ENCODE data around the gene AGO4.
"Not testable (repeated sequence)": the region's sequence is repeated elsewhere in the genome, so short reads cannot be mapped to it uniquely, and the experiment has no call there.

The AGO4 gene

GRCh38 chr1:35863881-35864625, 56.2 kb downstream of the AGO4 start:
- in situ Hi-C loops (cut with HindIII; ENCODE audit: low sequenced_read_pairs): no loop called here

- in situ Hi-C loops (cut with HindIII; ENCODE audit: low sequenced_read_pairs): no loop called here
Measured at GRCh38 chr1:35864813-35865212, 57.0 kb downstream of the AGO4 start.

- in situ Hi-C loops (cut with HindIII; ENCODE audit: low sequenced_read_pairs): no loop called here
Measured at GRCh38 chr1:35866991-35867390, 59.2 kb downstream of the AGO4 start.

GRCh38 chr1:35869245-35869950, 61.6 kb downstream of the AGO4 start:
- in situ Hi-C loops (cut with HindIII; ENCODE audit: low sequenced_read_pairs): not testable (repeated sequence)

GRCh38 chr1:35870651-35871309, 63.0 kb downstream of the AGO4 start:
- in situ Hi-C loops (cut with HindIII; ENCODE audit: low sequenced_read_pairs): no loop called here

- in situ Hi-C loops (cut with HindIII; ENCODE audit: low sequenced_read_pairs): no loop called here
Measured at GRCh38 chr1:35873243-35873750, 65.5 kb downstream of the AGO4 start.

- in situ Hi-C loops (cut with HindIII; ENCODE audit: low sequenced_read_pairs): not testable (repeated sequence)
Measured at GRCh38 chr1:35874115-35874514, 66.3 kb downstream of the AGO4 start.

- in situ Hi-C loops (cut with HindIII; ENCODE audit: low sequenced_read_pairs): no loop called here
Measured at GRCh38 chr1:35876988-35877387, 69.2 kb downstream of the AGO4 start.

- in situ Hi-C loops (cut with HindIII; ENCODE audit: low sequenced_read_pairs): no loop called here
Measured at GRCh38 chr1:35881850-35882273, 74.0 kb downstream of the AGO4 start.

GRCh38 chr1:35882586-35882944, 74.7 kb downstream of the AGO4 start:
- in situ Hi-C loops (cut with HindIII; ENCODE audit: low sequenced_read_pairs): no loop called here

- in situ Hi-C loops (cut with HindIII; ENCODE audit: low sequenced_read_pairs): no loop called here
Measured at GRCh38 chr1:35882945-35883634, 75.3 kb downstream of the AGO4 start, which contains the start of gene AGO1. AGO1 (plus strand) TSS chr1:35883209; CDS start chr1:35883422, 213 bp downstream.

GRCh38 chr1:35883635-35884101, 75.9 kb downstream of the AGO4 start:
- in situ Hi-C loops (cut with HindIII; ENCODE audit: low sequenced_read_pairs): no loop called here

GRCh38 chr1:35884934-35885333, 77.1 kb downstream of the AGO4 start:
- in situ Hi-C loops (cut with HindIII; ENCODE audit: low sequenced_read_pairs): no loop called here

- in situ Hi-C loops (cut with HindIII; ENCODE audit: low sequenced_read_pairs): no loop called here
Measured at GRCh38 chr1:35885961-35886558, 78.2 kb downstream of the AGO4 start.

GRCh38 chr1:35886577-35887431, 79.0 kb downstream of the AGO4 start:
- in situ Hi-C loops (cut with HindIII; ENCODE audit: low sequenced_read_pairs): no loop called here

GRCh38 chr1:35887508-35887907, 79.7 kb downstream of the AGO4 start:
- in situ Hi-C loops (cut with HindIII; ENCODE audit: low sequenced_read_pairs): no loop called here

GRCh38 chr1:35888255-35888654, 80.4 kb downstream of the AGO4 start:
- in situ Hi-C loops (cut with HindIII; ENCODE audit: low sequenced_read_pairs): no loop called here

GRCh38 chr1:35888981-35889380, 81.2 kb downstream of the AGO4 start:
- in situ Hi-C loops (cut with HindIII; ENCODE audit: low sequenced_read_pairs): not testable (repeated sequence)

- in situ Hi-C loops (cut with HindIII; ENCODE audit: low sequenced_read_pairs): no loop called here
Measured at GRCh38 chr1:35893051-35893879, 85.4 kb downstream of the AGO4 start.
